Subcutaneous abdominal adipose tissue (tissue), 5 donors: Measurements from ENCODE around the gene PFKL.

Experiments used
- H3K27ac ChIP-seq: one replicate; pipeline ENCODE4 v1.7.0; 2013; ENCODE audit warnings: low read depth, mild to moderate bottlenecking, inconsistent platforms, low read length, moderate library complexity
- H3K27me3 ChIP-seq, 5 donors: one replicate each; pipeline ENCODE4 v1.7.0; 2013; ENCODE audit warnings: low read length in 5 of 5, inconsistent platforms in 1 of 5; ENCODE audit not compliant: control insufficient read depth in 5 of 5, insufficient read depth in 4 of 5
- H3K36me3 ChIP-seq, 5 donors: one replicate each; pipeline ENCODE4 v1.7.0; 2013; ENCODE audit warnings: low read length in 5 of 5; ENCODE audit not compliant: control insufficient read depth in 5 of 5, insufficient read depth in 5 of 5
- H3K4me1 ChIP-seq, 5 donors: one replicate each; pipeline ENCODE4 v1.7.0; 2013; ENCODE audit warnings: low read length in 5 of 5, mild to moderate bottlenecking in 3 of 5, moderate library complexity in 1 of 5; ENCODE audit not compliant: control insufficient read depth in 5 of 5, insufficient read depth in 5 of 5
- H3K4me3 ChIP-seq, 5 donors: one replicate each; pipeline ENCODE4 v1.7.0; 2013; ENCODE audit warnings: low read length in 5 of 5, low read depth in 1 of 5
- H3K9ac ChIP-seq, 5 donors: one replicate each; pipeline ENCODE4 v1.7.0; 2013; ENCODE audit warnings: low read length in 5 of 5, mild to moderate bottlenecking in 4 of 5, moderate library complexity in 3 of 5
- H3K9me3 ChIP-seq, 5 donors: one replicate each; pipeline ENCODE4 v1.7.0; 2013; ENCODE audit warnings: low read length in 5 of 5; ENCODE audit not compliant: control insufficient read depth in 5 of 5
- donor health status: healthy.
- donor health status: healthy.
- donor health status: healthy.
- donor health status: healthy.
- donor health status: healthy.

PFKL gene

DNA sequence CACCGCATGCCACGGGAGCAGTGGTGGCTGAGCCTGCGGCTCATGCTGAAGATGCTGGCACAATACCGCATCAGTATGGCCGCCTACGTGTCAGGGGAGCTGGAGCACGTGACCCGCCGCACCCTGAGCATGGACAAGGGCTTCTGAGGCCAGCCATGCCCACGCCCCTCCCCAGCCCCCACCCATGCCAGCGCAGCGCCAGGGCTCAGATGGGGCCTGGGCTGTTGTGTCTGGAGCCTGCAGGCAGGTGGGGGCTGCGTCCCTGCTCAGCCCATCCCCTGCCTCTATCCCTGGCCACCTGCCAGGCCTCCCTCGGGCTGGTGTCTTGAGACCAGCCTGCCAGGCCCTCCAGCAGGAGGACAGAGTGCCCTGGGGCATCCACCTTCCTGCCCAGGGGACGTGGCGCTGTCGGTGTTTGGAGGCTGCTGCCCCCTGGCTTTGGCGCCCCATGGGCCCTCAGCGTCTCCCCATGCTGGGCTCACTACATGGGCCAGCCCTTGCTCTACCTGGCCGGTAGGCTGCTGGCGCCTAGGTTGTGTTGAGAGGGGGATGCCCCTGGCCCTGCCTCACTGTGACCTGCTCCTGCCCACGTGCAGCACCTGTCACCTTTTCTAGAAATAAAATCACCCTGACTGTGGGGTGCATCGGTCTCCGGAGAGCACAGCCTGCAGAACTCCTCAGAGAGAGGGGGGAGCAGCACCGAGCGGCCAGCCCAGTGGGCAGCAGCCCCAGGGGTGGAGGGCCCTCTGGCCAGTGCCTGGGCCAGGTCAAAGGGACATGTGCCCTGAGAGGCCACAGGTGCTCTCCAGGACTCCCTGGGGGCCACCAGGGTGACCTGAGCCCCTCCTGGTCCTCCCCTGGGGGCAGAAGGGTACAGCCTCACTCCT lies 27.1 kb downstream of the PFKL start:
- Histone ChIP-seq H3K4me3 (no peak overlapping the region), H3K4me1 (peaks cover 0 to 18% (median 6%) of the 10 kb centered on the region in 5 donors), H3K27ac (no peak overlapping the region), H3K9me3 (no peaks in the 10 kb centered on the region), H3K9ac (no peak overlapping the region), H3K27me3 (no peaks in the 10 kb centered on the region), H3K36me3 (peaks cover 0 to 77% (median 61%) of the 10 kb centered on the region in 5 donors)

DNA sequence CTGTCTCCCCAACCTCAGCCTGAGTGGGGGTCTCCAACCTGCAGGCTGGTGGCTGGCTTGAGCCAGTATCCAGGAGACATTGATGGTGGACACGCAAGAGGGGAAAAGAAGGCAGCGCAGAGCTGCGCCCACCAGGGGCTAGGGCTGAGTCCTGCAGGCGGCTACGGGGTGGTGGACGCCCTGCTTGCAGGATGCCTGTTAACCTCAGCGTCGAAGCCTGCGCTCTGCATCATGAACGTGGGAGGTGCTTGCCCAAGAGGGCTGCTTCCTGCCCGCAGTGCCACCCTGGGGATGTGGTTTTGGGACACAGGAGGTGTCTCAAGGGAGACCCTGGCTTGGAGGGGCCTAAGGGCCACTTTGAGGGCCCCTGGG lies 27.7 kb downstream of the PFKL start:
- H3K36me3 ChIP-seq, result peaks cover 0 to 75% (median 59%) of the 10 kb centered on the region in 5 donors
- no peak overlapping the region for H3K4me3 ChIP-seq
- H3K27me3 ChIP-seq, result no peaks in the 10 kb centered on the region
- peaks cover 0 to 24% (median 6%) of the 10 kb centered on the region in 5 donors for H3K4me1 ChIP-seq
- H3K27ac ChIP-seq, result no peak overlapping the region
- H3K9me3 ChIP-seq, result no peaks in the 10 kb centered on the region
- no peak overlapping the region for H3K9ac ChIP-seq

DNA sequence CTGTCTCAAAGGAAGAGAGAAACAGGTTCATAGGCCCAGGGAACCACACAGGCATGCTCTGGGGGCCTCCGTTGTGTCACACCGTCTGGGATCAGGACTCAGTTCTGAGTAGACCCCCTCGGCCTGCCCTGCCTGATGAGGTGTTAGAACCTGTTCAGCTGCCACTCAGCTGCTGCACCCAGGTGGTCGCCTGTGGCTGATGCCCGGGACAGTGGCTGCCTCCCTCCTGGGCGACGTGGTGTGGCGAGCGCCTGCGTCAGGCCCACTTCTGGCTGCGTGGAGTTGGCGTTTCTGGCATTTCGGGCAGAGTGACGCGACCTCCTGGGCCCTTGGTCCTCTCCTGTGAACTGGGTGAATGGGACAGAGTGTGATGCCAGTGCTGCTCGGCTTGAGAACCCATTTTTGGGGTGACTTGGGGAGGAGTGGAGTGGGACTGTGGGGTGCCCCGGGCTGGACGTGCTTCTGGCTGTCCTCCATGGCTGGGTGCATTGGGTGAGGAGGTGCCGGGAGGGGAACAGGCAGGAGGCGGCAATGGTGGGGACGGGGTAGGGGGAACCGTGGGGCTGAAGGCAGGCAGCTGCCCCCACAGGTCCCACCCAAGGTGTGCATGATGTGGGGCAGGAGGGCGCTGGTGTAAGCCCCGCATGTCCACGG lies 28.5 kb downstream of the PFKL start:
- H3K4me1 ChIP-seq, result peaks cover 0 to 25% (median 6%) of the 10 kb centered on the region in 5 donors
- no peaks in the 10 kb centered on the region for H3K9me3 ChIP-seq
- H3K4me3 ChIP-seq, result no peak overlapping the region
- peaks cover 0 to 72% (median 55%) of the 10 kb centered on the region in 5 donors for H3K36me3 ChIP-seq
- H3K9ac ChIP-seq, result no peak overlapping the region
- no peak overlapping the region for H3K27ac ChIP-seq
- H3K27me3 ChIP-seq, result no peaks in the 10 kb centered on the region

DNA sequence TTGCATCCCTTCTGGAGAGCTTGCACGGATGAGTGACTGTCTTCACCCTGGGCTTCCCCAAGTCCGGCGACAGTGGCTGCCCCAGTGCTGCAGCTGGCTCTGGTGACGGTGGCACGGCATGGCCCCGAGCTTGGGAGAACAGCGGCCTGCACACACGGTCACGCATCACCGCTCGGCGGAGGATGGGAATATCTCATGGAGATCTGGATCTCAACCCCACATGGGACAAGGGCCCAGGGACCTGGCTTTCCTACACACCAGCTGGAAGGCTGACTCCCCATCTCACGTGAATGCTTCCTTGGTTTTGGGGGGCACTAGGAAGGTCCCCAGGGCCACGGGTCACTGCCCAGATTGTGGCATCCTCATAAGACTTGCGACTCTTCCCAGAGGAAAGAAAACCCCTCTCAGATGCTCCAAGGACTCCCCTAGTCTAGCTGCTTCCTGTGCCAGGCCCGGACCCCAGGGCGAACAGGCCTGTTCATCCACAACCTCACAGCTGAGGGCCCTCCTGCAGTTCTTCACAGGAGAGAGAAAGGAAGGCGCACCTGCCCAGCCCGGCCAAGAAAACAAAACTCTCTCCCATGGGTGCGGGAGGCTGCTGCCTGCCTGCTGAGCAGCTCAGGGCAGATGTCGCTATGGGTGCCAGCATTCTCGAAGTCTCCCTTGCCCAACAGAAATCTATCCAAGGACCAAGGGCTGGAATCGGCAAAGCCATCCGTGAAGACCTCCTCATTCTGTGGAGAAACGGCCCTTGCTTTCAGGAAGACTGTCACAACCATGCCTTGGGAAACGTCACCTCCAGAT lies 29.4 kb downstream of the PFKL start:
- Histone ChIP-seq H3K9me3 (no peaks in the 10 kb centered on the region), H3K36me3 (peaks cover 0 to 67% (median 46%) of the 10 kb centered on the region in 5 donors), H3K4me1 (peaks cover 0 to 25% (median 6%) of the 10 kb centered on the region in 5 donors), H3K9ac (no peak overlapping the region), H3K27ac (no peak overlapping the region), H3K4me3 (no peak overlapping the region), H3K27me3 (no peaks in the 10 kb centered on the region)

DNA sequence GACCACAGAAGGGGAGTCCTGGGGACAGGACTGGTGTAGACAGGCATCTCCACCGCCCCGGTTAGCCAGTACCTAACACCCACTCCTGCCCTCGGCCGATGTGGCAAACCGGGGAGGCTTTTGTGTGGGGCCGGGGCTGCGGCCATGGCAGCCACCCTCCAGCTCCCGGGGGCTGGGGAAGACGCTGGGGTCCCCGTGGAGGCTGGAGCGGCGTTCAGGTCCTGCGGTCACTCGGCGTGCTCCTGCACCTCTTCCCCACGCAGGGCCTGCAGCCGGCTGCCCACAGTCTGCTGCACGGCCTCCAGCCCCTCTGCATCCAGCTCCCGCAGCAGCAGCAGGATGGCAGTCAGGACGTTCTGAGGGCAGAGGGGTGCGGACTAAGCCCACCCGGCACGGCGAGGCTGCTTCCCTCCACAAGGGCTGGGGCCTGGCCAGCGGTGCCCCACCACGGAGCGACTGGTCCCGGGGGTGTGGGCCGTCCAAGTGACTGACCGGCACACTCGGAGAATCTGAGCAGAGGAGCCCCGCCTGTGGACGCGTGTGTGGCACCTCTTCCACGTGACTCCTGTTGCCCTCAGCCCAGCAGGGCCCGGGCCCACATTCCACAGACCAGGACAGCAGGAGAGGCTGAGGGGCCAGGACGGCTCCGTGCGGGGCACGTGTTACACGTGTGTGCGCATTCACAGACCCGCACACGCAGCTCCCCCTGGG lies 30.3 kb downstream of the PFKL start:
- Histone ChIP-seq H3K4me1 (peaks cover 0 to 25% (median 6%) of the 10 kb centered on the region in 5 donors), H3K36me3 (peaks cover 0 to 66% (median 39%) of the 10 kb centered on the region in 5 donors), H3K27ac (no peak overlapping the region), H3K9ac (no peak overlapping the region), H3K27me3 (no peaks in the 10 kb centered on the region), H3K4me3 (no peak overlapping the region), H3K9me3 (no peaks in the 10 kb centered on the region)

DNA sequence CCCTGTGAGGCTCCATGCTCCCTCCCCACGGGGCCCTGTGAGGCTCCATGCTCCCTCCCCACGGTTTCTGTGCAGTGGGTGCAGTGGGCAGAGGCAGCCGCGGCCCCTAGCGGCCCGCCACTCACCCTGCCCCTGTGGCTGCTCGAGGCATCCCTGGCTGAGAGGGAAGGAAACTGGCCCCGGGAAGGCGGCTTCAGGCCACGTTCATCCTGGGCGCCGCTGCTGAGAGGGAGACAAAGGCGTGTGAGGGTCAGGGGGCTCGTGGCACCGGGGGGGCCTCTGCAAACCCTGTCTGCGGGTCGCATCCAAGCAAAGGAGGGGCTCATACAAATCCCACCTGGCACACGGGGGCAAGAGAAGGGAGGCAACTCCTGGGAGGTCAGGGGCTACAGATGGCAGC lies 30.8 kb downstream of the PFKL start:
- Histone ChIP-seq H3K27ac (no peak overlapping the region), H3K9me3 (no peaks in the 10 kb centered on the region), H3K36me3 (peaks cover 0 to 66% (median 39%) of the 10 kb centered on the region in 5 donors), H3K27me3 (no peaks in the 10 kb centered on the region), H3K4me1 (peaks cover 0 to 25% (median 6%) of the 10 kb centered on the region in 5 donors), H3K4me3 (no peak overlapping the region), H3K9ac (no peak overlapping the region)

DNA sequence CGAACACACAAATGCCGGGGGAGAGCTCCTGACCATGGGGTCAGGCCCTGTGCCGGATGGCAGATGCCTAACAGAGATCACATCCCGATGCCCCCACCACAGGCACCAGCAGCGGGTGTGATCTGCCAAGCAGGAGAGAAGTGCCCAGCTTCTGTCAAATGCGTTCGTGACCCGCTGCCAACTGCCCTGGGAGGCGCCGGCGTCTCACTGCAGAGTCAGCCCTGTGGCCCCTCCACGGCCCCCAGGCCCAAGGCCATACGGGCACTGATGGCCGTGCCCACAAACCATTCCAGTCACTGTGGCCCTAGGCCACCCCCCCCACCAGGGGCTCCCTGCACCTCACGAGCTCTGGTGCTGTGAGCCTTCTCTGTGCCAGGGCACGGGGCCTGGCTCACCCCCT lies 31.4 kb downstream of the PFKL start:
- peaks cover 0 to 65% (median 37%) of the 10 kb centered on the region in 5 donors for H3K36me3 ChIP-seq
- peaks cover 0 to 25% (median 6%) of the 10 kb centered on the region in 5 donors for H3K4me1 ChIP-seq
- H3K27ac ChIP-seq, result no peak overlapping the region
- H3K9ac ChIP-seq, result no peak overlapping the region
- no peaks in the 10 kb centered on the region for H3K9me3 ChIP-seq
- H3K27me3 ChIP-seq, result no peaks in the 10 kb centered on the region
- H3K4me3 ChIP-seq, result no peak overlapping the region

DNA sequence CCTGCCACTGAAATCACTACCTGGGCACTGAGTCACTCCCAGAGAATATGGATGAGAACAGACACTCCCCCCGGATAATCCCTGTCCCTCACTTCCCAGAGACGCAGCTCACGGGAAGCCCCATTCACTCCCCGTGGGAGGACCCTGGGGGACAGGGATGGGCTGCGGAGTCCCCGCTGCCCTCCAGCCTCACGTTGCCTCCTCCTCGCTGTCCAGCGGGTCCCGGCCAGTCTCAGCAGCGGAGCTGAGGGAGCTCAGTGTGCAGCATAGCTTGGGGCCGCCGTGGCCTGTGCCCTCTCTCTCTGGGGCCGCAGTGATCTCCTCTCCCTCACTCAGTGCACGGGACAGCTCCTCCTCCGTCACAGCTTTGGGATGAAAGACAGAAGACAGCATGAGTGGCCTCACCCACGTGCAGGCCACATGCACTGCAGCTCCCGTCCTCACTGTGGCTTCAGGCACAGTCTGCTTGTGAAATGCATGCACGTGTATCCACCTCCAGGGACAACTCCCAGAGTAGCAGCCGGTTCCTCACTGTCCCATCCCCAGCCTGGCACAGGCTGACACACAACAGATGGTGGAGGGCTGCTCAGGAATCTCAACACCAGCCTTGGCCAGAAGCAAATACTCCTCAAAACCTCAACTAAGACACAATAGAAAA lies 31.9 kb downstream of the PFKL start:
- Histone ChIP-seq H3K9ac (no peak overlapping the region), H3K4me3 (no peak overlapping the region), H3K9me3 (no peaks in the 10 kb centered on the region), H3K27ac (no peak overlapping the region), H3K36me3 (peaks cover 0 to 63% (median 37%) of the 10 kb centered on the region in 5 donors), H3K4me1 (peaks cover 0 to 25% (median 6%) of the 10 kb centered on the region in 5 donors), H3K27me3 (no peaks in the 10 kb centered on the region)

DNA sequence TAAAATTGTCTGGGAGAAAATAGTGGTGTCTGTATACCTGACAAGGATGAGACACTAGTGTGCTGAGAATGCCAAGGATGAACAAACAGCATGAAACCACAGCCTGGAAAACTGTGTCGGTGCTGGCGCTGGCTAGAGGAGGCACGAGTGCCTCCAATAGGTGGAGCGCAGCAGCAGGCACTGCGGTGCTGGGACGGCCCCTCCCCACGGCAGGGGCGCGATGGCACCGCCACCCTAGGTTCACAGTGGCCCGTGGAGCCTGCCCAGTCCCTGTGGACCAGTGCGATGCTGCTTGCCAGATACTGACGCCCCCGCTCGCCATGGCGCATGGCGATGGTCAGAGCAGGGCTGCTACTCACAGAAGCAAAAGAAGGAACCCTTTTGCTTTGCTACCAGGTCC lies 32.5 kb downstream of the PFKL start:
- Histone ChIP-seq H3K27me3 (no peaks in the 10 kb centered on the region), H3K4me1 (peaks cover 0 to 29% (median 9%) of the 10 kb centered on the region in 5 donors), H3K27ac (no peak overlapping the region), H3K9ac (no peak overlapping the region), H3K4me3 (no peak overlapping the region), H3K36me3 (peaks cover 0 to 60% (median 31%) of the 10 kb centered on the region in 5 donors), H3K9me3 (no peaks in the 10 kb centered on the region)
